ENCODE data around the gene OR6B1.

- TF ChIP-seq FOXK2 (IDR thresholded peaks at IDR 0.05) (no peak), NFRKB (IDR thresholded peaks at IDR 0.05) (no peak), HDGF (IDR thresholded peaks at IDR 0.05; ENCODE audit: borderline replicate concordance) (no peak)
Measured at GRCh38 chr7:144038887-144039286, 38.8 kb downstream of the OR6B1 start.
